ENCODE data around the gene TREM1.
"Not testable (repeated sequence)": the region's sequence is repeated elsewhere in the genome, so short reads cannot be mapped to it uniquely, and the experiment has no call there.

Gene TREM1

DNA sequence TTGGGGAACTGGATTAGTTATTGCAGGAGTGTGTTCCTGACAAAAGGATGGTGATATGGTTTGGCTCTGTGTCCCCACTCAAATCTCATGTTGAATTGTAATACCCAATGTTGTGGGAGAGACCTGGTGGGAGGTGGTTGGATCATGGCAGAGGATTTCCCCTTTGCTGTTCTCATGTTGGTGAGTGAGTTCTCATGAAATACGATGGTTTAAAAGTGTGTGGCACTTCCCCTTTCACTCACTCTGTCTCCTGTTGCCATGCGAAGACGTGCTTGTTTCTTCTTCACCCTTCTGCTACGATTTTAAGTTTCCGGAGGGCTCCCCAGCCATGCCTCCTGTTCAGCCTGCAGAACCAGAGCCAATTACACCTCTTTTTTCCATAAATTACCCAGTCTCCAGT lies 16.2 kb upstream of the TREM1 start:
- TF ChIP-seq, protein P1, sequence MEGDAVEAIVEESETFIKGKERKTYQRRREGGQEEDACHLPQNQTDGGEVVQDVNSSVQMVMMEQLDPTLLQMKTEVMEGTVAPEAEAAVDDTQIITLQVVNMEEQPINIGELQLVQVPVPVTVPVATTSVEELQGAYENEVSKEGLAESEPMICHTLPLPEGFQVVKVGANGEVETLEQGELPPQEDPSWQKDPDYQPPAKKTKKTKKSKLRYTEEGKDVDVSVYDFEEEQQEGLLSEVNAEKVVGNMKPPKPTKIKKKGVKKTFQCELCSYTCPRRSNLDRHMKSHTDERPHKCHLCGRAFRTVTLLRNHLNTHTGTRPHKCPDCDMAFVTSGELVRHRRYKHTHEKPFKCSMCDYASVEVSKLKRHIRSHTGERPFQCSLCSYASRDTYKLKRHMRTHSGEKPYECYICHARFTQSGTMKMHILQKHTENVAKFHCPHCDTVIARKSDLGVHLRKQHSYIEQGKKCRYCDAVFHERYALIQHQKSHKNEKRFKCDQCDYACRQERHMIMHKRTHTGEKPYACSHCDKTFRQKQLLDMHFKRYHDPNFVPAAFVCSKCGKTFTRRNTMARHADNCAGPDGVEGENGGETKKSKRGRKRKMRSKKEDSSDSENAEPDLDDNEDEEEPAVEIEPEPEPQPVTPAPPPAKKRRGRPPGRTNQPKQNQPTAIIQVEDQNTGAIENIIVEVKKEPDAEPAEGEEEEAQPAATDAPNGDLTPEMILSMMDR (IDR thresholded peaks at IDR 0.05; ENCODE audit: unreplicated experiment in 3 of 3), result no peak
- no peaks in the 10 kb centered on the region for H3K4me1 Mint-ChIP-seq
- H3K27ac Mint-ChIP-seq, result no peak overlapping the region
- H3K9me3 Mint-ChIP-seq, result peaks cover 28% of the 10 kb centered on the region
- peaks cover 29% of the 10 kb centered on the region for H3K27me3 Mint-ChIP-seq (ENCODE audit: low read depth)
- no peak overlapping the region for H3K4me3 Mint-ChIP-seq
- no peaks in the 10 kb centered on the region for H3K36me3 Mint-ChIP-seq (ENCODE audit: low read depth)

DNA sequence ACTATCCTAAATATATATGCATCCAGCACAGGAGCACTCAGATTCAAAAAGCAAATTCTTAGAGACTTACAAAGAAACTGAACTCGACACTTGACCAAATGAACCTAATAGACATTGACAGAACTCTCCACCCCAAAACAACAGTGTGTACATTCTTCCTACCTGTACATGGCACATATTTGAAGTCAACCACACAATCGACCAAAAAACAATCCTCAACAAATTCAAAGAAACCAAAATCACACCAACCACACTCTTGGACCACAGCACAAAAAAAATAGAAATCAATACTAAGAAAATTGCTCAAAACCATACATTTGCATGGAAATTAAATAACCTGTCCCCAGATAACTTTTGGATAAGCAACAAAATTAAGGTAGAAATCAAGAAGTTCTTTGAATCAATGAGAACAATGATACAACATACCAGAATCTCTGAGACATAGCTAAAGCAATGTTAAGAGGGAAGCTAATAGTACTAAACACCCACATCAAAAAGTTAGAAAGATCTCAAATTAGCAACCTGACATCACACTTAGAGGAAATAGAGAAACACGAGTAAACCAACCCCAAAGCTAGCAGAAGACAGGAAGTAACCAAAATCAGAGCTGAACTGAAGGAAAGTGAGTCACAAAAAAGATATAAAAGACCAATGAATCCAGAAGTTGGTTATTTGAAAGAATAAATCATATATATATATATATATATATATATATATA lies 12.5 kb upstream of the TREM1 start:
- H3K4me1 Mint-ChIP-seq, result no peaks in the 10 kb centered on the region
- H3K4me3 Mint-ChIP-seq, result no peak overlapping the region
- no peak overlapping the region for H3K27ac Mint-ChIP-seq
- H3K9me3 Mint-ChIP-seq, result peaks cover 38% of the 10 kb centered on the region
- TF ChIP-seq, protein P1 (IDR thresholded peaks at IDR 0.05; ENCODE audit: unreplicated experiment in 3 of 3), result no peak
- H3K27me3 Mint-ChIP-seq (ENCODE audit: low read depth), result peaks cover 10% of the 10 kb centered on the region
- no peaks in the 10 kb centered on the region for H3K36me3 Mint-ChIP-seq (ENCODE audit: low read depth)

DNA sequence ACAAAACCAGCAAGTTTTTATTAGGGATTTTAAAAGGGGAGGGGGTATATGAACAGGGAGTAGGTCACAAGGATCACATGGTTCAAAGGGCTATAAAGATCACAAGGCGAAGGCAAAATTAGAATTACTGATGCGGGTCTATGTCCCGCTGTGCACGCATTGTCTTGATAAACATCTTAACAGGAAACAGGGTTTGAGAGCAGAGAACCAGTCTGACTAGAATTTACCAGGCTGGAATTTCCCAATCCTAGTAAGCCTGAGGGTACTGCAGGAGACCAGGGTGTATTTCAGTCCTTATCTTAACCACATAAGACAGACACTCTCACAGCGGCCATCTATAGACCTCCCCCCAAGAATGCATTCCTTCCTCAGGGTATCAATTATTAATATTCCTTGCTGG lies 10.8 kb upstream of the TREM1 start:
- H3K4me1 Mint-ChIP-seq; H3K4me3 Mint-ChIP-seq; H3K27me3 Mint-ChIP-seq (ENCODE audit: low read depth); H3K27ac Mint-ChIP-seq; H3K36me3 Mint-ChIP-seq (ENCODE audit: low read depth): not testable (repeated sequence)
- peaks cover 33% of the 10 kb centered on the region for H3K9me3 Mint-ChIP-seq

DNA sequence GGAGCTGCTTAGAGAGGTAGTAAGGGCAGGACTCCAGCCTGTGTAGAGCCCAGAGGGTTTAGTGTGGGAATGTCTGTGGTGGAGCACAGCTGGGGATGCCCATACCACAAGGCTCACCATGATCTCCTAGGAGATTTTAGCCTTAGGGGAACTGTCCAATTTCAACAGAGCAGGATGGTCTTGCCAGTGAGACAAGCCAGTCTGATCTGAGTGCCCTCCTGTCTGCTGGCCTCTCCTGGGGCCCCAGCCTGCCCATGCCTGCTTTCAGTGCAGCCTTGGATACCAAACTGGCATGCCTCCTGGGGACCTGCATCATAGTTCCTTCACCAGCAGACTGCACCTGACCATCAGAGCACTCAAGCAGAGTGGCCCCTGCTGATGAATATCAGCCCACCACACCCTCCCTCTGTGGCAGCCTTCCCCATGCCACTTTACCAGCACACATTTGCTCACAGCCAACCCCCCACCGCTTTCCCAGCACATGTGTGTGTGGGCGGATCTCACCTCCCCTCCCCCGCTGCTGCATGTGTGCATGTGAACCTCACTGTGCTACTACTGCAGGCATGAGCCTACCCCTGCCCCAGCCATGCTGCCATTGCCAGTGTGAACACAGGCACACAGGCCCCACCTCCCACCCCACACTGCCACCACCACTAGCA lies 7.9 kb upstream of the TREM1 start:
- no peak overlapping the region for H3K4me3 Mint-ChIP-seq
- no peaks in the 10 kb centered on the region for H3K36me3 Mint-ChIP-seq (ENCODE audit: low read depth)
- H3K27ac Mint-ChIP-seq, result no peak overlapping the region
- no peaks in the 10 kb centered on the region for H3K4me1 Mint-ChIP-seq
- H3K27me3 Mint-ChIP-seq (ENCODE audit: low read depth), result peaks cover 4% of the 10 kb centered on the region
- TF ChIP-seq, protein P1 (IDR thresholded peaks at IDR 0.05; ENCODE audit: unreplicated experiment in 3 of 3), result no peak
- H3K9me3 Mint-ChIP-seq, result peaks cover 20% of the 10 kb centered on the region

DNA sequence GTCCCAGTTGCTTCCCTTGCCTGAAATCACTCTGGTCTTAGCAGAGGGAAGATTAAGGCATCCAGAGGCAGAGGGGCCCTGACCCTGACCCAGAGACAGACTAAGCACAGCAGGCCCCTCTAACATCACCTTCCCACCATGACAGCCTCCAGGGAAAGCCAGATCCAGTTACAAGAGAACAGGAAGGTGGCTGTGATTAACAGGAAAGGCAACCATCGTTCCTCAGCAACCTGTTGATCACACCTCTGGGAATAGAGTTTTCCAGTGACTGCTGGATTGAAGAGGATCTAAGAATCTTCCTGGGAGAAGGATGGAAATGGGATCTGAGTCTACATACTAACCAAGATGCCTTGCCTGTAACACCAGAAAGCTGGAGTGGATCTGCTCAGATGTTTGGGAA lies 5.2 kb upstream of the TREM1 start:
- H3K4me1 Mint-ChIP-seq, result no peaks in the 10 kb centered on the region
- H3K27ac Mint-ChIP-seq, result no peak overlapping the region
- no peak overlapping the region for H3K4me3 Mint-ChIP-seq
- peaks cover 7% of the 10 kb centered on the region for H3K9me3 Mint-ChIP-seq
- H3K36me3 Mint-ChIP-seq (ENCODE audit: low read depth), result no peaks in the 10 kb centered on the region
- H3K27me3 Mint-ChIP-seq (ENCODE audit: low read depth), result peaks cover 4% of the 10 kb centered on the region
- TF ChIP-seq, protein P1 (IDR thresholded peaks at IDR 0.05; ENCODE audit: unreplicated experiment in 3 of 3), result no peak

DNA sequence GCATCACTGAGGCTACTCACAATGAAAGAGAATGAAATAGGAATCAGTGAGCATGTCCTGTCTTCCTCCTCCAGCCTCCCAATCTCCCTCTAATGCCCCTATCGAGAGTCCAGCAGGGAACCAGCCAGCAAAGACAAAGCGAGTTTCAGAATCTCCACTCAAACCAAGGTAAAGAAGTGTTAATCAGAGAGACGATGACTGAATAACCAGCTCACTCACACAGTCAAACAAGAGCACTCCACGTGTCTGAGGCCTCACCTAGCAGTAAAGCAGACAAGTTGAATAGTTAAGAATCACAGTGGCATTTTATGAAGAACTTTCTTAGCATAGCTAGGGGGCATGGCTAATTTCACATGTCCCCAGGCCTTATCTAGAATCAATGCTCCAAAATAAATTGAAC lies 3.3 kb upstream of the TREM1 start:
- TF ChIP-seq, protein P1 (IDR thresholded peaks at IDR 0.05; ENCODE audit: unreplicated experiment in 3 of 3), result no peak
- H3K27ac Mint-ChIP-seq, result no peak overlapping the region
- H3K9me3 Mint-ChIP-seq, result no peaks in the 10 kb centered on the region
- no peaks in the 10 kb centered on the region for H3K36me3 Mint-ChIP-seq (ENCODE audit: low read depth)
- peaks cover 7% of the 10 kb centered on the region for H3K27me3 Mint-ChIP-seq (ENCODE audit: low read depth)
- no peak overlapping the region for H3K4me3 Mint-ChIP-seq
- no peaks in the 10 kb centered on the region for H3K4me1 Mint-ChIP-seq
